H9 (cell line): ENCODE results near the gene PREP. TPM values are rescaled to one million over a fixed set of nuclear protein-coding genes. Genes with fewer than 3 reads are reported as not detected.

Experiments used
- DNase-seq: peaks from one replicate; pipeline ENCODE4 v3.0.0-alpha.2; 2017
- H2AFZ ChIP-seq: one replicate; pipeline ENCODE4 v1.6.1; 2013; ENCODE audit warnings: mild to moderate bottlenecking, low read length, control low read depth, moderate library complexity
- H2AK5ac ChIP-seq: 2 replicates; pipeline ENCODE4 v1.6.1; 2013; ENCODE audit warnings: low read length, control low read depth, mixed read lengths; ENCODE audit not compliant: insufficient read length
- H2BK120ac ChIP-seq: one replicate; pipeline ENCODE4 v1.6.1; 2013; ENCODE audit warnings: low read depth, mild to moderate bottlenecking, low read length, control low read depth, inconsistent platforms; ENCODE audit not compliant: poor library complexity, severe bottlenecking
- H2BK12ac ChIP-seq: 2 replicates; pipeline ENCODE4 v1.6.1; 2013; ENCODE audit warnings: low read length, control low read depth, mixed read lengths, low read depth; ENCODE audit not compliant: insufficient read length
- H2BK15ac ChIP-seq: 2 replicates; pipeline ENCODE4 v1.6.1; 2013; ENCODE audit warnings: low read depth, low read length, control low read depth
- H2BK20ac ChIP-seq: one replicate; pipeline ENCODE4 v1.6.1; 2013; ENCODE audit warnings: low read depth, mild to moderate bottlenecking, low read length, control low read depth, inconsistent platforms; ENCODE audit not compliant: poor library complexity, severe bottlenecking
- H2BK5ac ChIP-seq: 2 replicates; pipeline ENCODE4 v1.6.1; 2013; ENCODE audit warnings: low read length, control low read depth, mixed read lengths; ENCODE audit not compliant: insufficient read length
- H3K14ac ChIP-seq: 2 replicates; pipeline ENCODE4 v1.6.1; 2013; ENCODE audit warnings: low read length, control low read depth; ENCODE audit not compliant: insufficient read depth
- H3K18ac ChIP-seq: 2 replicates; pipeline ENCODE4 v1.6.1; 2013; ENCODE audit warnings: low read depth, mild to moderate bottlenecking, mixed read lengths, low read length, control low read depth; ENCODE audit not compliant: insufficient read length
- H3K23ac ChIP-seq: 2 replicates; pipeline ENCODE4 v1.6.1; 2013; ENCODE audit warnings: low read length, control low read depth, mixed read lengths, low read depth; ENCODE audit not compliant: insufficient read length
- H3K23me2 ChIP-seq: 2 replicates; pipeline ENCODE4 v1.6.1; 2013; ENCODE audit warnings: low read depth, mild to moderate bottlenecking, mixed read lengths, low read length, control low read depth; ENCODE audit not compliant: insufficient read length, poor library complexity, severe bottlenecking
- H3K27ac ChIP-seq: 2 replicates; pipeline ENCODE4 v1.5.1; 2013; ENCODE audit warnings: low read length, control low read depth, mixed read lengths, low read depth; ENCODE audit not compliant: insufficient read length
- H3K27me3 ChIP-seq: 2 replicates; pipeline ENCODE4 v1.6.1; 2013; ENCODE audit warnings: low read length, control low read depth, inconsistent platforms; ENCODE audit not compliant: insufficient read depth
- H3K4ac ChIP-seq: 2 replicates; pipeline ENCODE4 v1.6.1; 2013; ENCODE audit warnings: low read depth, mild to moderate bottlenecking, control low read depth, inconsistent platforms, low read length, moderate library complexity
- H3K4me1 ChIP-seq: 2 replicates; pipeline ENCODE4 v1.6.1; 2013; ENCODE audit warnings: low read length, control low read depth, inconsistent platforms; ENCODE audit not compliant: insufficient read depth
- H3K4me2 ChIP-seq: 2 replicates; pipeline ENCODE4 v1.6.1; 2013; ENCODE audit warnings: low read length, control low read depth, mixed read lengths; ENCODE audit not compliant: insufficient read length, insufficient read depth
- H3K56ac ChIP-seq: 2 replicates; pipeline ENCODE4 v1.6.1; 2013; ENCODE audit warnings: low read depth, mild to moderate bottlenecking, mixed read lengths, low read length, control low read depth; ENCODE audit not compliant: insufficient read length
- H3K79me1 ChIP-seq: 2 replicates; pipeline ENCODE4 v1.6.1; 2013; ENCODE audit warnings: low read depth, mild to moderate bottlenecking, moderate library complexity, low read length, control low read depth, inconsistent platforms; ENCODE audit not compliant: insufficient read depth, poor library complexity, severe bottlenecking
- H3K79me2 ChIP-seq: 2 replicates; pipeline ENCODE4 v1.6.1; 2013; ENCODE audit warnings: low read length, control low read depth, inconsistent platforms; ENCODE audit not compliant: insufficient read depth
- H3K9ac ChIP-seq: 2 replicates; pipeline ENCODE4 v1.6.1; 2013; ENCODE audit warnings: low read length, control low read depth, mixed read lengths; ENCODE audit not compliant: insufficient read length; ENCODE audit errors: extremely low read depth
- H3K9me3 ChIP-seq: one replicate; pipeline ENCODE4 v1.6.1; 2013; ENCODE audit warnings: low read depth, low read length, inconsistent platforms; ENCODE audit not compliant: control insufficient read depth
- H3T11ph ChIP-seq: one replicate; pipeline ENCODE4 v1.6.1; 2013; ENCODE audit warnings: mild to moderate bottlenecking, low read length, control low read depth, inconsistent platforms
- H4K20me1 ChIP-seq: one replicate; pipeline ENCODE4 v1.6.1; 2013; ENCODE audit not compliant: control insufficient read depth, insufficient read length, insufficient read depth
- H4K5ac ChIP-seq: 2 replicates; pipeline ENCODE4 v1.6.1; 2013; ENCODE audit warnings: low read depth, mild to moderate bottlenecking, mixed read lengths, low read length, control low read depth; ENCODE audit not compliant: insufficient read length
- H4K8ac ChIP-seq: replicated peaks from 2 replicates; pipeline ENCODE4 v1.6.1; 2013; ENCODE audit warnings: low read length, control low read depth, mixed read lengths, low read depth; ENCODE audit not compliant: insufficient read length
- H4K91ac ChIP-seq: 2 replicates; pipeline ENCODE4 v1.6.1; 2013; ENCODE audit warnings: low read depth, mild to moderate bottlenecking, moderate library complexity, mixed read lengths, low read length, control low read depth; ENCODE audit not compliant: insufficient read length
- H3K27ac Mint-ChIP-seq, 3 experiments: 2 replicates in 2 of 3; 3 replicates in 1 of 3; pipeline ENCODE4 v1.8.0; 2020 to 2021; ENCODE audit warnings: mixed read lengths in 3 of 3, mild to moderate bottlenecking in 1 of 3, moderate library complexity in 1 of 3
- H3K27me3 Mint-ChIP-seq: 2 replicates; pipeline ENCODE4 v1.8.0; 2021; ENCODE audit warnings: low read depth, mild to moderate bottlenecking, moderate library complexity, mixed read lengths
- H3K36me3 Mint-ChIP-seq, 3 experiments: 2 replicates in 2 of 3; 3 replicates in 1 of 3; pipeline ENCODE4 v1.8.0; 2020 to 2021; ENCODE audit warnings: low read depth in 3 of 3, mixed read lengths in 3 of 3; ENCODE audit not compliant: insufficient read depth in 1 of 3
- H3K4me1 Mint-ChIP-seq, 2 experiments: 2 replicates each; pipeline ENCODE4 v1.8.0; 2020; ENCODE audit warnings: mixed read lengths in 2 of 2
- H3K4me3 Mint-ChIP-seq, 2 experiments: 2 replicates in 1 of 2; 3 replicates in 1 of 2; pipeline ENCODE4 v1.8.0; 2020 to 2021; ENCODE audit warnings: mild to moderate bottlenecking in 2 of 2, mixed read lengths in 2 of 2, moderate library complexity in 1 of 2
- H3K9me3 Mint-ChIP-seq, 2 experiments: 2 replicates in 1 of 2; 3 replicates in 1 of 2; pipeline ENCODE4 v1.8.0; 2020; ENCODE audit warnings: mild to moderate bottlenecking in 2 of 2, mixed read lengths in 2 of 2, moderate library complexity in 1 of 2
- CTCF ChIP-seq: fragments of 200-600 bp; sonication (generic); conservative IDR thresholded peaks from 3 replicates; pipeline ENCODE4 v1.8.0; 2021; ENCODE audit warnings: antibody characterized with exemption, mild to moderate bottlenecking
- WGBS: extraction: QIAGEN DNeasy Blood & Tissue Kit; methylation state at CpG from one replicate; pipeline ENCODE4 v1.1.7; 2013; ENCODE audit warnings: missing lambda C conversion rate, low lambda C conversion rate, mixed read lengths; ENCODE audit not compliant: insufficient read length; ENCODE audit errors: extremely low coverage; 5-methylcytosine and 5-hydroxymethylcytosine counted together
- total RNA-seq: library from RNA; stranded (reverse); gene quantifications from 2 replicates; pipeline ENCODE4 v1.2.1, GENCODE V29; 2021

Gene PREP
- total RNA-seq, 1 experiment from 2014 or later, result 54.0 TPM

DNA sequence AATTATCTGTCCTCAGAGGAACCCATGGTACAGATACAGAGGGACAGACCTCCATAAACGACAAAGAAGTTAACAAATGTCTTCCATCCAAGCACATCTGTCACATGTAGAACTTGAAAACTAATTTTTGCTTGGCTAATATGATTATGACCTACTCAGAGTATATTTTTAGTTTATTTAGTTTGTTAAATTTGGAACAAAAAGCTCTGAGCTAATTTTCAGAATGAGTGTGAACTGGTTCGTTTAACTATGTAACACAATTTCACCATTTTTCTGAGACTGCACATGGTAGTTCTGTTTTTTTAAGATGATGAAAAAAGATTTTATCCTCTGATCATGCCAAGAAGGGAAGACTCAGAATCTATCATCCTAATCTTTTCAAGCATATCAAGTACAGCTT, 34.4 kb upstream of the PREP start:
- H3K18ac ChIP-seq, result no peak overlapping the region
- H3K9me3 ChIP-seq, result no peaks in the 10 kb centered on the region
- H2BK120ac ChIP-seq, result no peak overlapping the region
- DNase-seq, result no peak
- no peak for TF ChIP-seq CTCF
- H3K9ac ChIP-seq, result no peak overlapping the region
- no peak overlapping the region for H3K27ac ChIP-seq
- no peaks in the 10 kb centered on the region for H3K27me3 ChIP-seq
- Mint-ChIP-seq H3K27me3 (no peaks in the 10 kb centered on the region; the same call in 1 of the 2 replicates), H3K9me3 (no peaks in the 10 kb centered on the region), H3K27ac (no peak overlapping the region), H3K4me1 (peaks cover 0 to 4% of the 10 kb centered on the region in 2 experiments; a peak in 1 of 4 replicates), H3K36me3 (no peaks in the 10 kb centered on the region), H3K4me3 (no peak overlapping the region)
- H3K4ac ChIP-seq, result no peak overlapping the region
- no peak overlapping the region for H4K91ac ChIP-seq
- no peak overlapping the region for H3K14ac ChIP-seq
- no peaks in the 10 kb centered on the region for H3K79me2 ChIP-seq
- H3K23me2 ChIP-seq, result no peaks in the 10 kb centered on the region
- no peak overlapping the region for H2BK5ac ChIP-seq
- H2BK20ac ChIP-seq, result no peak overlapping the region
- H3T11ph ChIP-seq, result no peak overlapping the region
- H2BK15ac ChIP-seq, result no peak overlapping the region
- H4K5ac ChIP-seq, result no peak overlapping the region
- no peak overlapping the region for H3K56ac ChIP-seq
- no peak overlapping the region for H2AK5ac ChIP-seq
- H2BK12ac ChIP-seq, result no peak overlapping the region
- no CpG with 5 or more reads among the region's 2 CpGs for WGBS
- no peaks in the 10 kb centered on the region for H3K79me1 ChIP-seq
- no peaks in the 10 kb centered on the region for H4K20me1 ChIP-seq
- H3K4me2 ChIP-seq, result no peak overlapping the region
- H4K8ac ChIP-seq, result no peak overlapping the region
- H3K23ac ChIP-seq, result no peak overlapping the region
- H2AFZ ChIP-seq, result no peak overlapping the region
- peaks cover 2% of the 10 kb centered on the region for H3K4me1 ChIP-seq
